MM.1S (cell line): Measurements from ENCODE around the gene DNAAF5.

Source experiments
- CTCF ChIP-seq: fragments of 300-600 bp; sonication (generic); IDR thresholded peaks from 2 replicates; pipeline ENCODE4 v1.5.1; 2016; ENCODE audit warnings: antibody characterized with exemption, low read length, mixed read lengths
- EZH2phosphoT487 ChIP-seq: fragments of 300-600 bp; sonication (generic); IDR thresholded peaks from 2 replicates; pipeline ENCODE4 v1.6.1; 2018; ENCODE audit warnings: antibody characterized with exemption, low read length

GRCh38 chr7:685540-685939 lies 41.0 kb upstream of the DNAAF5 start:
- TF ChIP-seq CTCF (no peak), EZH2phosphoT487 (no peak)
